ENCODE measurements around the gene UBE2M.

DNA sequence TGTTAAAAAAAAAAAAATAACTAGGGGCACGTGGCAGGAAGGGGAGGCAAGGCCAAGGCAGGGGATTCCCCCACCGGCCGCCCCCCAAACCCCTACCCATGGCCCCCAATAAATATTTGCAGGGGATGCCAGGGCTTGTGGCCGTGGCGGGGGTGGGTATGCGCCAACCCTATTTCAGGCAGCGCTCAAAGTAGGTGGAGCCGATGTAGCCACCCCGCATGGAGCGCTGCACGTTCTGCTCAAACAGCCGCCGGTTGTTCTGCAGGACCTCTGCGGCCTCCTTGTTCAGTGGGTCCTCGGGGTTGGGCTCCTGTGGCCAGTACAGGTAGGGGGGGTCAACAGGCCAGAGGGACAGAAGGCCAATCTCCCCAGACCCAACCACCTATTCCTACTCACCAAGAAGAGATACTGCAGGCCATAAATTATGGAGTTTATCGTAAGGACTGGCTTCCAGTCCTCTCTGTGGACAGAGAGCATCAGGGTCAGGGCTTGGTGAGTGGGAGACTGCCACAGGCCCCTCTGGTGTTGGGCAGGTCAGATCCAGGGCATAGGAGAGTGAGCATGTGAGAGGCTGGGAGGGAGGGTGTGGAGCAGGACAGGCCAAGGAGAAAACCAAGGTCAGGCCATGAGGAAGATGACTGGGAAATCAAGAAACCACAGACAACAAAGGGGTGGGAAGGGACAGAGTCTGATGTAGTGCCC, 2.3 kb downstream of the UBE2M start:
- TF ChIP-seq HOXB13 (CRISPR knock-in tag; IDR thresholded peaks at IDR 0.05; ENCODE audit: low read depth): no peak
- TF ChIP-seq ZNF302 (CRISPR knock-in tag; IDR thresholded peaks at IDR 0.05): no peak
- TF ChIP-seq, protein P1, sequence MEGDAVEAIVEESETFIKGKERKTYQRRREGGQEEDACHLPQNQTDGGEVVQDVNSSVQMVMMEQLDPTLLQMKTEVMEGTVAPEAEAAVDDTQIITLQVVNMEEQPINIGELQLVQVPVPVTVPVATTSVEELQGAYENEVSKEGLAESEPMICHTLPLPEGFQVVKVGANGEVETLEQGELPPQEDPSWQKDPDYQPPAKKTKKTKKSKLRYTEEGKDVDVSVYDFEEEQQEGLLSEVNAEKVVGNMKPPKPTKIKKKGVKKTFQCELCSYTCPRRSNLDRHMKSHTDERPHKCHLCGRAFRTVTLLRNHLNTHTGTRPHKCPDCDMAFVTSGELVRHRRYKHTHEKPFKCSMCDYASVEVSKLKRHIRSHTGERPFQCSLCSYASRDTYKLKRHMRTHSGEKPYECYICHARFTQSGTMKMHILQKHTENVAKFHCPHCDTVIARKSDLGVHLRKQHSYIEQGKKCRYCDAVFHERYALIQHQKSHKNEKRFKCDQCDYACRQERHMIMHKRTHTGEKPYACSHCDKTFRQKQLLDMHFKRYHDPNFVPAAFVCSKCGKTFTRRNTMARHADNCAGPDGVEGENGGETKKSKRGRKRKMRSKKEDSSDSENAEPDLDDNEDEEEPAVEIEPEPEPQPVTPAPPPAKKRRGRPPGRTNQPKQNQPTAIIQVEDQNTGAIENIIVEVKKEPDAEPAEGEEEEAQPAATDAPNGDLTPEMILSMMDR (IDR thresholded peaks at IDR 0.05): no peak
